Cardiac muscle cell (in vitro differentiated cells and primary cell): ENCODE measurements around the gene MFAP3. TPM values are rescaled to one million over a fixed set of nuclear protein-coding genes. Genes with fewer than 3 reads are reported as not detected.
A peak's percentile ranks its signal among the peaks of the same experiment; 100 is the strongest.

Source experiments
- DNase-seq, 2 donors: peaks; one replicate each; pipeline versions ENCODE4 v3.0.0 to v3.0.0-alpha.2; 2010 to 2017; ENCODE audit warnings: low read depth in 1 of 2, low spot score in 1 of 2
- H3K27ac ChIP-seq: fragments of 200-600 bp; sonication (generic); 2 replicates; pipeline ENCODE4 v1.5.1; 2016
- H3K27me3 ChIP-seq: fragments of 200-600 bp; sonication (generic); 2 replicates; pipeline ENCODE4 v1.6.0; 2016; ENCODE audit warnings: control low read depth
- H3K36me3 ChIP-seq: fragments of 200-600 bp; sonication (generic); 2 replicates; pipeline ENCODE4 v1.5.1; 2016; ENCODE audit warnings: control low read depth
- H3K4me1 ChIP-seq: fragments of 200-600 bp; sonication (generic); 2 replicates; pipeline ENCODE4 v1.8.1; 2017; ENCODE audit warnings: low read depth, mild to moderate bottlenecking, mixed run types
- H3K4me3 ChIP-seq: fragments of 200-600 bp; sonication (generic); 2 replicates; pipeline ENCODE4 v1.5.1; 2016; ENCODE audit warnings: mild to moderate bottlenecking
- H3K9me3 ChIP-seq: fragments of 200-600 bp; sonication (generic); 2 replicates; pipeline ENCODE4 v1.5.1; 2017; ENCODE audit warnings: low read depth, mild to moderate bottlenecking, control low read depth
- polyA plus RNA-seq: library from polyadenylated mRNA; unstranded; fragments of >200 nt; fragmentation: Nextera tagmentation; extraction: Ambion mirVana; gene quantifications from 2 replicates; pipeline ENCODE4 v1.2.1, GENCODE V29; 2016
- total RNA-seq: library from RNA; depleted of rRNA; stranded (reverse); fragments of >200 nt; gene quantifications from 2 replicates; pipeline ENCODE4 v1.2.3, GENCODE V29; 2016
- TF ChIP-seq, protein P1 (sequence below): IDR thresholded peaks from 2 replicates; pipeline ENCODE4 v1.5.1; 2012; ENCODE audit warnings: low read depth, mild to moderate bottlenecking, low read length

The MFAP3 gene
- total and polyA plus RNA-seq, 2 experiments from 2014 or later: 13.6 to 36.2 TPM

DNA sequence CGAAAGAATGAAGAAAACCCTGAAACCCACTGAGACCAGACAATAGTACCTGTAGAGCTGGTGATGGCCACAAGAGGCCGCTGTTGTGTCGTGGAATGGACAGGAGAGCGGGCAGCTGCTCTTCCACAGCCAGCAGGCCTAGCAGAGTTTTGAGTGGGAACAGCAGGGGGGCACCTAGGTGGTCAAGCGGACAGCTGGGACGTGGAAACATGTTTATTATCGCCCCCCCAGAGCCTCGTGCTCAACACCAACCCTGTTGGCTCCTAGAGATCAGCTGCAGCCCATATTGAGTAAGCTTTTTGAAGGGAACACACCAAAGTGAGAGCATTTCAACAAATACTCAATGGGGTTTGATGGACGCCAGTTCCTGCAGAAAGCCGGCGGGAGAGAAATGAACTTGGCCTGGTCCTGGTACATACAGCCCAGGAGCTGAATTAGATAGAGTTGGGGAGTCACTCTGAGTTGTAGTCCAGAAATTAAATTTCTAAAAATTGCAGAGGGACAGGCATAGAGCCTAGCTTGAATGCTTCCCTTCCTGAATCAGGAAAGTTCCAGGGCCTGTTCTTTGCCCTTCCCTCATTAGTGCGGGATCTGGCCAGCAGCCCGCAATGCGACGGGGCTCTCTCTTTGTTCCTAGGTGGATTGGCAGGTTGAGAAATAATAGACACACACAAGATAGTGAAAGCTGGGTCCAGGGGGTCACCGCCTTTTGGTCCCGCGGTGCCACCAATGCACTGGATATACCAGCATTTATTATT is 33.8 kb downstream of the MFAP3 start:
- H3K27me3 ChIP-seq: peaks cover 16% of the 10 kb centered on the region
- peaks cover 18% of the 10 kb centered on the region for H3K4me1 ChIP-seq
- TF ChIP-seq, protein P1, sequence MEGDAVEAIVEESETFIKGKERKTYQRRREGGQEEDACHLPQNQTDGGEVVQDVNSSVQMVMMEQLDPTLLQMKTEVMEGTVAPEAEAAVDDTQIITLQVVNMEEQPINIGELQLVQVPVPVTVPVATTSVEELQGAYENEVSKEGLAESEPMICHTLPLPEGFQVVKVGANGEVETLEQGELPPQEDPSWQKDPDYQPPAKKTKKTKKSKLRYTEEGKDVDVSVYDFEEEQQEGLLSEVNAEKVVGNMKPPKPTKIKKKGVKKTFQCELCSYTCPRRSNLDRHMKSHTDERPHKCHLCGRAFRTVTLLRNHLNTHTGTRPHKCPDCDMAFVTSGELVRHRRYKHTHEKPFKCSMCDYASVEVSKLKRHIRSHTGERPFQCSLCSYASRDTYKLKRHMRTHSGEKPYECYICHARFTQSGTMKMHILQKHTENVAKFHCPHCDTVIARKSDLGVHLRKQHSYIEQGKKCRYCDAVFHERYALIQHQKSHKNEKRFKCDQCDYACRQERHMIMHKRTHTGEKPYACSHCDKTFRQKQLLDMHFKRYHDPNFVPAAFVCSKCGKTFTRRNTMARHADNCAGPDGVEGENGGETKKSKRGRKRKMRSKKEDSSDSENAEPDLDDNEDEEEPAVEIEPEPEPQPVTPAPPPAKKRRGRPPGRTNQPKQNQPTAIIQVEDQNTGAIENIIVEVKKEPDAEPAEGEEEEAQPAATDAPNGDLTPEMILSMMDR: peak; percentile 92
- no peaks in the 10 kb centered on the region for H3K36me3 ChIP-seq
- H3K27ac ChIP-seq: no peak overlapping the region
- DNase-seq: peak; percentile 82 to 84
- H3K4me3 ChIP-seq: no peak overlapping the region
- H3K9me3 ChIP-seq: no peaks in the 10 kb centered on the region

DNA sequence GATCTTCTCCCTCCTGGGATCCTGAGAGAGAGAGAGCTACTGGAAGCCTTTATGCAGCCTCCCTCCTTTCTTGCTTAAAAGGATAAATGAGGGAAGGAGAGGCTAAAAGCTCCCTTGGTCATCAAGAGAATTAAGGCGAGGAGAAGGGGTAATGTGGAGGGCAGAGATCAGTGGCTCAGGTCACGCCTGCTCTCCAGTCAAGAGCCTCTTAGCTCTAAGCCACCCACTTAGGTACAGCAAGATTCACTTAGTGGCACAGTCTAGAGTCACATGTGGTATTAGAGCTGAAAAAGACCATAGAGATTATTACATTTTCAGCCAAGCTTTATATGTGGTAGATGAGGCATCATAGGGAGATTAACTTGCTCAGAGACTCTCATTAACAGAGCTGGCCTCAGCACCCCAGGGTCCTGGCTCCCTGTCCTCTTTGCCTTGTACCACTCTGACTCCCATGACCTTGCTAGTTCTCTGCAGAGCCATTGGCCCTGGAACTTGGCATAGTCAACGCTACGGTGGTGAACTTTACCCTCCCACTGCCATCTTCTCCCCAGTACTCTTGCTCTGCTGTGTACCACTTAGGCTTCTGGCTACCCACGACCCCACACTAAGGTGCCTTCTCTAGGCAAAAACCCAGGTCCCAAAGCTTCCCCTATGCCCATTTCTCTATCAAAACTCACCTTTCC is 37.6 kb downstream of the MFAP3 start:
- peaks cover 18% of the 10 kb centered on the region for H3K4me1 ChIP-seq
- TF ChIP-seq, protein P1: no peak
- no peak overlapping the region for H3K4me3 ChIP-seq
- H3K36me3 ChIP-seq: no peaks in the 10 kb centered on the region
- H3K27me3 ChIP-seq: peaks cover 43% of the 10 kb centered on the region
- peak in 1 of 2 donors; percentile 69 for DNase-seq
- H3K27ac ChIP-seq: no peak overlapping the region
- no peaks in the 10 kb centered on the region for H3K9me3 ChIP-seq

DNA sequence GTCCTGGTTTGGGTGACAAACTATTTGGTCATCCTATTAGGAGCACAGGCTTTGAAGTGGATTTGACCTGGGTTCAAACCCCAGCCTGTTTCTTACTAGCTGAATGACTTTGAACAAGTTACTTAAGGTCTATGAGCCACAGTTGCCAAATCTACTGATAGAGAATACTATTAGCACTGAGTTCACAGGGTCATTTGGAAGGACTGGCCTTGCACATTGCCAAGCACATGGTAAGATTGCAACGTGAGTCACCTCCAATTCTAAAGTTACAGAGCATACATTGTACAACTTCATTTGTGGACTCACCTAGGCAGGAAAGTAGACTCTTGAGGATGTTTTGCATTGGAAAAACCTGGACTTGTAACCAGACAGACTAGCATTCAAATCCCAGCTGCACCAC is 38.9 kb downstream of the MFAP3 start:
- no peak overlapping the region for H3K27ac ChIP-seq
- no peaks in the 10 kb centered on the region for H3K9me3 ChIP-seq
- peaks cover 46% of the 10 kb centered on the region for H3K27me3 ChIP-seq
- peak in 1 of 2 donors; percentile 77 for DNase-seq
- H3K4me1 ChIP-seq: peaks cover 15% of the 10 kb centered on the region
- TF ChIP-seq, protein P1: no peak
- no peak overlapping the region for H3K4me3 ChIP-seq
- no peaks in the 10 kb centered on the region for H3K36me3 ChIP-seq

DNA sequence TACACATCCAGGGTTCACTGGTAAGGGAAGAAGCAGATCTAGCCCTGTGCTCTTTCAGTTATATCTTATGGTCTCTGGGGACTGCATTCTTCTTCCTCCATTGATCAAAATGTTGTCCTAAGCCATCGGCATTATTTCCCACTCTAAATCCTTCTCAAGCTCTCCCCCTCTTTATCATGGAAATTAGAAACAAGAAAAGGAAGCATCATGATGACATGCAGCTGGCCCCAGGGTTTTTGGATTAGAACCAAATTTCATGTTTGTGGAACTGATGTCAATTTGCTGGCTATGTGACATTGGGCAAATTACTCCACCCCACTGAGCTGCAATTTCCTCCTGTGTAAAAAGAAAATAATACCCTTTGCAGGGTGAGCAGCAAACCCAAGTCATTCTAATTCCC is 39.5 kb downstream of the MFAP3 start:
- Histone ChIP-seq H3K36me3 (no peaks in the 10 kb centered on the region), H3K9me3 (no peaks in the 10 kb centered on the region), H3K27ac (no peak overlapping the region), H3K4me3 (no peak overlapping the region), H3K27me3 (peaks cover 52% of the 10 kb centered on the region), H3K4me1 (peaks cover 13% of the 10 kb centered on the region)
- TF ChIP-seq, protein P1: no peak
- DNase-seq: peak in 1 of 2 donors; percentile 24

DNA sequence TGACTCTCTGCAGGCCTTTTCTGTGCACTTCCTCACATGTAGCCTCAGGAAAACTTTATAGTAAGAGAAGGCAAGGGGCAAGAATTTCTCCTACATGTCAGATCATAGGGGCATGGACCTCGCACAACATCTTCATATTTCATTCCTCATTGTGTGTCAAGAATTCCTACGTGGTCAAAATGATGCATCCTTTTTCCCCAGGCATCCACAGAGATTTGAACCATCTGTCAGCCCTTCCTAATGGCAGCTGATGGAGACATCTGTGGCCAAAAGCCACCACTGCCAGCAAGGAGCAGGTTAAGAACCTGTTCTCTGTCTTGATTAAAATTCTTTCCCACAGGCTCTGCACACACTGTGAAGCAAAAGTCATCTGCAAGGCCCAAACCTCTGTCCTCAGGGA is 42.5 kb downstream of the MFAP3 start:
- Histone ChIP-seq H3K9me3 (no peaks in the 10 kb centered on the region), H3K4me3 (no peak overlapping the region), H3K27me3 (peaks cover 80% of the 10 kb centered on the region), H3K27ac (no peak overlapping the region), H3K4me1 (peaks cover 14% of the 10 kb centered on the region), H3K36me3 (no peaks in the 10 kb centered on the region)
- TF ChIP-seq, protein P1: no peak
- DNase-seq: no peak
